HG02642 (cell line): Measurements from ENCODE around the gene ANKS1A.

ENCODE experiments used
- ATAC-seq: cut with Tn5 transposase; IDR thresholded peaks from one replicate; pipeline ENCODE4 v1.9.1; 2021; ENCODE audit warnings: mild to moderate bottlenecking; ENCODE audit not compliant: unreplicated experiment, poor library complexity

Gene ANKS1A

DNA sequence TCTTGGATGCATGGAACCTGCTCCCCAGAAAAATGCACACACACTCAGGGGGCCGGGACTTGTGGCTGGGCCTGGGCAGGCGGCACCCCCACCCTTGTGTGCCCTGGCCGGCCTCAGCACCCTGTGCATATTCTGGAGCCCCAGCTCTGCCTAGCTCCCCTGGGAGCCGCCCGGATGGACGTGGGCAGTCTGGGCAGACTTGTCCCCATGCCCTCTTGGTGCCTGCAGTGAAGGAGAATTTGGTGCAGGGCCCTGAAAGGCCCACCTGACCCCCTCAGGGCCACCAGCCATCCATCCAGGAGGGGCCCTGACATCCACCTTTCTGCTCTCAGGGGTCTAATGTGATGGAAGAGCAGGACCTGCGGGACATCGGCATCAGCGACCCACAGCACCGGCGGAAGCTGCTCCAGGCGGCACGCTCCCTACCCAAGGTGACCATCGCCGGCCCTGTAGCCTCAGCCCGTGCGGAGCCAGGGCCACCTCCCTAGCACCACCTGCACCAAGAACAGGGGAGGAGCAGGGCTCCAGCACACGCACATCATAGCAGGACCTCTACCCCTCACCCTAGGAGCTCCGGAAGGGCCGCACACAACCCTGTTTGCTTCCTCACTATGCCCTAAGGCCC lies 189.3 kb downstream of the ANKS1A start:
- no peak for ATAC-seq

- no peak for ATAC-seq
These were observed 189.8 kb downstream of the ANKS1A start for GRCh38 chr6:35078896-35079295.

GRCh38 chr6:35079311-35080000 lies 190.4 kb downstream of the ANKS1A start:
- no peak for ATAC-seq

DNA sequence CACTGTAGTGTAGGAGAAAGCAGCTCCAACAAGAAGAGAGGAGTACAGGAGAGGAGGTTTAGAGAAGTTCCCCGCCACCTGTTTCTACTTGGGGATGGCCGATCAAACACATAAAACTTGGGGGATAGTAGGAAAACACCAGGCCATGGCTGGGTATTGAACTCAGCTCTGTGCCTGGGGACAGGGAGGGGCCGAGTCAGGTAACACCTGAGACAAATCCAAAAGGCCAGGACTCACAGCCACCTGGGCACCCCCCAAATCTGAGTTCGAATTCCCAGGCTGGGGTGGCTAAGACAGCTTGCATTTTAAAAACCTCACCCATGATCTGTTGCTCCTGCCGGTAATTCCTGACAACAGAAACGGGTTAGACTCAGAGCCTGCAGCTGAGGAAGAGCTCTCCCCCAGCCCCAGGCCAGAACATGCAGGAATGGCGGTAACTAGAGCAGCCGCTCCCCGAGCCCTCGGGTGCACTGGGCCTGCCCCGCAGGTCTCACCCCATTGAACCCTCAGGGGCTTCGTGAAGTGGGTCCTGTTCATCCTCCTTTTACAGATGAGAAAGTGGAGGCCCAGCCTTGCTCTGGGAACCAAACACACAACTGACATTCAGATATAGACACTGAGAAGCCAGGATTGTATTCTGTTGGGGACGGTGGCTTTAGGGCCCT lies 191.1 kb downstream of the ANKS1A start:
- no peak for ATAC-seq

- ATAC-seq, result no peak
These were observed 191.9 kb downstream of the ANKS1A start for GRCh38 chr6:35080821-35081425.

DNA sequence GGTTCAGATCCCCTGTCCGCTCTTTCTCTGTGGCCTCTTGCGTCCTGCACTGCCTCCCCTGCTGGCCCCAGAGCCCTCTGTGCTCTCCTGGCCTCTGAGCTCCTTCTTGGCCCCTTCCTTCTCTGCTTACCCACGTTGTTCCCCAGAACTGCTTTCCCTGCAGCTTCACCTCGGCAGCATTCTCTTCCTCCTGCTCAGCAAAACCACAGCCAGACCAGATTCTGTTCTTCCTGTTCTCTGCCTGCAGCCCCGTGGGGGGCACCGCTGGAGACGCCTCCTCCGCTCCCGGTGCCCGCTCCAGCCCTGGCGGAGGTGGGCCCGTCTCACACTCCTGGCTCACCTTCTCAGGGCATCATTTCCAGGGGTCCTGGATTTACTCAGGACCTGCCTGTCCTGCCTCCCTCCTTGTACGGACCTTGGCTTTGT lies 192.4 kb downstream of the ANKS1A start:
- no peak for ATAC-seq

GRCh38 chr6:35082046-35082732 lies 193.1 kb downstream of the ANKS1A start:
- ATAC-seq, result no peak

DNA sequence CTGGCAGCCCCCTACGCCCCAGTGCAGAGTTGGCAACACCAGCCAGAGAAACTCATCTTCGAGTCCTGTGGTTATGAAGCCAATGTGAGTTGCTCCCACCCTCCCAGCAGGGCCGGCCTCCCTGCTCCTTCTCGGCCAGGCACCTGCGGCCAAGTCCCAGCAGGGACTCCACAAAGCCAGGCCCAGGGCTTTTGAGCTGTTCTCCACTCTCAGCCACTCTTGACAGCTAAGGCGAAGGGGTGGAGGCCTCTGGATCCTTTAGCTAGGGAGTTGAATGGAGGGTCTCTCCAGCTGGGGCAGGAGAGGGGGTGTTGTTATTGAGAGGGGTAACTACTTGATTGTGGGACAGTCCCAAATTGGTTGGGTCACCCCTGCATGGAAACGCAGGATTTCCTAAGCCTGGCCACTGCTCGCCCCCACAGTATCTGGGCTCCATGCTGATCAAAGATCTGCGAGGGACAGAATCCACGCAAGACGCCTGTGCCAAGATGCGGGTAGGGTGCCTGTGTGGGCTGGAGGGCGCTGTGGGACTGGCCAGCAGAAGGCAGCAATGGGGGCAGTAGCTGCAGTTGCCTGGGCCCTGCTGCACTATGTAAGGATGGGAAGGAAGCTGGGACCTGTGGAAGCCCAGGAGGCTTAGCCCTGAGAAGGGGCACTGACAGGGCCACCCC lies 193.8 kb downstream of the ANKS1A start:
- no peak for ATAC-seq

- no peak for ATAC-seq
These were observed 194.5 kb downstream of the ANKS1A start for GRCh38 chr6:35083507-35083906.

- no peak for ATAC-seq
These were observed 195.0 kb downstream of the ANKS1A start for GRCh38 chr6:35084041-35084491.

DNA sequence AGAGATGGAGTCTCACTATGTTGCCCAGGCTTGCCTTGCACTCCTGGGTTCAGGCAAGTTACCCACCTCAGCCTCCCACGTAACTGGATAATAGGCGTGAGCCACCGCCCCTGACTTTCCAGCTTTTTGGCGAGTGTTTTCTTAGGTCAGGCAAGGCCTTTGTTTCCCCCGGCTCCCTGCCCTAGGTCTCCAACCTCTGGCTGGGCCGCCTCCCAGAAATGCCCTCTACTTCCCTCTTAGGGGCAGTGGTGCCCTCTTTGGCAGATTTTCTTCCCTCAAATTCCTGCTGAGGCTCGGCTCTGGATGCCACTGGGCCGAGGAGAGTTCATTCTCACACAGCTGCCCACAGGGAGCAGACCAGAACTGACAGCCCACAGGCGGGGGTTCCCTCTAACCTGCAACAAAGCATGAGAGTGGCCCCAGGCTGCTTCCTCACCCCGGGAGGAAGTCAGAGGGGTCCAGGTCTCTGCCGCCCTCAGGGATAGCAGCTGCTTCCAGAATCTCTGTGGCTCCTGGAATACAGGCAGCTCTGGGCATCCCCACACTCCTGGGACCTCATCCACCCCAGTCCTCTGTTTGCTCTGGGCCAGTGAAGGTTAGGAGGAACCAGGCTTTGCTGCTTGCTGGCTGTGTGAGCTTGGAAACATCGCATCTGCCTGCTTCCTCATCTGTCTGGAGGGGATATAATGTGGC lies 195.6 kb downstream of the ANKS1A start:
- ATAC-seq, result no peak

DNA sequence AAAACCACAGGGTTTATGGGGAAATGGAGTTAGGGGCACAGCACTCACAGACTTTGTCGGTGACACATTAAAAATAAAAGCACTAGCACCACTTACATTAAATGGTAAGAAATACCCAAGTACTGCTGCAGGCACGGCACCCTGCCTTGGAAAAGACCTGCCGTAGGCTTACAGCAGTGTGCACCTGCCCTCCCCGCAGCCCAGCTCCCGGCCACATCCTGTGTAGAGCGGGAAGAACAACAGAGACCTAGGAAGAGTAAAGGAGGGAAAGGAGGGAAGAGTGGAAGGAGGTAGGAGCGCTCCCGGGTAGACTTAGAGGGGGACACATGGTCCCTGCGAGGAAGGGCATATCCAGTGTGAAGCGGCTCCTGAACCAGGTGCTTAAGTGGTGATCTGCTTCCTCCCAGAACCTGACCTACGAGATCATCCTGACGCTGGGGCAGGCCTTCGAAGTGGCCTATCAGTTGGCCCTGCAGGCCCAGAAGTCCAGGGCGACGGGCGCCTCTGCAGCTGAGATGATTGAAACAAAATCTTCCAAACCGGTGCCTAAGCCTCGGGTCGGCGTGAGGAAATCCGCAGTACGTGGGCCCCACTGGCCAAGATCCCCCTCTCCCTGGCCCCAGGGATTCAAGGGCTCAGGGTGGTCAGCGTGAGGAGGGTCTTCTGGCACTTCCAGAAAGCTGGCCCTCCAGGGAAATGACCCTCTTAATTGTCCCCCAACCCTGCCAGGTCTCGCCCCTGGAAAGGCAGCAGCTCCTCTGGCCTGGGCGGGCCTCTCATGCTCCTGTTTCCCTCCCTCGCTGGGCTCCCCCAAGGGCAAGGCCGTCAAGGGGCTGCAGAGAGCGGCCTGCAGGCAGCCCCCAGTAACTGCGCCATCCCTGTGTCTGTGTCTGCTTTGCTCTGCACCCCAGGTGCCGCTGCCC lies 196.6 kb downstream of the ANKS1A start:
- no peak for ATAC-seq

DNA sequence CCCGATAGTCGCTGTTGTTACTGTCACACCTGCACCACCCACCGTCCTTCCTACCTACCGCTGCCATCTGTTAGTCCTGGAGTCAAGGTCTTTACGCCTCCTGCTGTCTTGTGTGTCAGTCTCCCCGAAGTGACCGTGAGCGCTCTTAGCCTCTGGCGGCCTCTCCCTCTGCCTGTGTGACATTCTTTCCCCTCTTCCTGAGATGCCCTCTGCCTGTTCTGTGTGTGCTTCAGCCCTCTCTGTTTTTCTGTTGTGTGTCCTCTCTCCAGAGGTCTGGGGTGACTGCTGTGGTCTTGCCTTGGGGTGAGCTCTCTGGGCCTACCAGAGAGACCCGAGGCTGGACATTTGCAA lies 197.2 kb downstream of the ANKS1A start:
- no peak for ATAC-seq

GRCh38 chr6:35086636-35087360 lies 197.7 kb downstream of the ANKS1A start:
- ATAC-seq, result no peak

- no peak for ATAC-seq
These were observed 198.6 kb downstream of the ANKS1A start for GRCh38 chr6:35087361-35088280.

- no peak for ATAC-seq
These were observed 199.5 kb downstream of the ANKS1A start for GRCh38 chr6:35088281-35089215.
